Measurements from ENCODE around the gene SLC35D1. TPM values are rescaled to one million over a fixed set of nuclear protein-coding genes. Genes with fewer than 3 reads are reported as not detected.

SLC35D1 gene
- total RNA-seq, 2 experiments from 2014 or later = 11.4 to 12.5 TPM

DNA sequence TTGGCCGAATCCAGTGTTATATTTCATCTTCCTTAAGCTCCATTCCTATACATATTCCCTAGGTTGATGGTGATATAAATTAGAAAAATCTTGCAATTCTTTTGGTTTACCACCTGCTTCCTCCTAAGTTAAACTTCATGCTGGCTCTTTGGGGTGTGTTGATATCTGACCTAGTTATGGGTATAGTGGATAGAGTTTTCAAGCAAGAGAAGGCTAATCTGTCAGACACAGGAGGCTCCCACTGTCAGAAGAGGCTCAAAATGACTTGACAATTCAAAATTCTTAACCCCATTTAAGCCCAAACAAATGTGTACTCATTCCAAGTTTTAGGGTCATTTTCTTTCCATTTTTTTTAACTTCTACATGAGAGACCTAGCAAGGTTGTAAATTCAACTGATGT lies 8.5 kb upstream of the SLC35D1 start:
- Mint-ChIP-seq H3K9me3 (peaks cover 7% of the 10 kb centered on the region), H3K36me3 (ENCODE audit: low read depth) (no peaks in the 10 kb centered on the region), H3K4me1 (no peaks in the 10 kb centered on the region), H3K27me3 (peaks cover 11% of the 10 kb centered on the region), H3K27ac (no peak overlapping the region), H3K4me3 (no peak overlapping the region)
- no peak for DNase-seq
- ChIA-PET POLR2A (no interaction called here), CTCF (no interaction called here)

- H3K9me3 Mint-ChIP-seq = no peaks in the 10 kb centered on the region
- ChIA-PET POLR2A (no interaction called here), CTCF (no interaction called here)
- H3K4me1 Mint-ChIP-seq = no peaks in the 10 kb centered on the region
- no peaks in the 10 kb centered on the region for H3K36me3 Mint-ChIP-seq (ENCODE audit: low read depth)
- H3K27ac Mint-ChIP-seq = no peak overlapping the region
- no peak overlapping the region for H3K4me3 Mint-ChIP-seq
- DNase-seq = no peak
- peaks cover 11% of the 10 kb centered on the region for H3K27me3 Mint-ChIP-seq
Observed at GRCh38 chr1:67061266-67061665, 7.3 kb upstream of the SLC35D1 start.

DNA sequence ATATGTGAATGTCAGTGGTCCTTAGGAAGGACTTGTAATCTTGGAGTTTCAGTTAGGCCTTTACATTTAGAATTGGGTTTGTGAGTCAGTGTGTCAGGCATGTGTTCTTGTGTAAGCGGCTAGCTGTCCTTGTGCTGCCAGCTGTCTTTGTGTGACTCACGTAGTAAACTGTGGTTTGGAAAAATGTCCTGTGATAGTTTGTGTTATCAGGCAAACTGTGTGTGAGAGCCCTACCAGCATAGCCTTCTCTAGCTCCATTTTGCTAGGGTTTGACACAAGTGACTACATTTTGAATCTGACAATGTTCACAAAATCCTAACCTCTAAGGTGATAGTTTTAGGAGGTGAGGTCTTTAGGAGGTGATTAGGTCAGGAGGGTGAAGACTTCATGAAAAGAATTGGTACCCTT lies 6.9 kb upstream of the SLC35D1 start:
- CTCF ChIA-PET = no interaction called here
- H3K27me3 Mint-ChIP-seq = peaks cover 15% of the 10 kb centered on the region
- H3K4me1 Mint-ChIP-seq = no peaks in the 10 kb centered on the region
- POLR2A ChIA-PET = no interaction called here
- H3K4me3 Mint-ChIP-seq = no peak overlapping the region
- no peak for DNase-seq
- H3K27ac Mint-ChIP-seq = no peak overlapping the region
- H3K36me3 Mint-ChIP-seq (ENCODE audit: low read depth) = no peaks in the 10 kb centered on the region
- no peaks in the 10 kb centered on the region for H3K9me3 Mint-ChIP-seq

DNA sequence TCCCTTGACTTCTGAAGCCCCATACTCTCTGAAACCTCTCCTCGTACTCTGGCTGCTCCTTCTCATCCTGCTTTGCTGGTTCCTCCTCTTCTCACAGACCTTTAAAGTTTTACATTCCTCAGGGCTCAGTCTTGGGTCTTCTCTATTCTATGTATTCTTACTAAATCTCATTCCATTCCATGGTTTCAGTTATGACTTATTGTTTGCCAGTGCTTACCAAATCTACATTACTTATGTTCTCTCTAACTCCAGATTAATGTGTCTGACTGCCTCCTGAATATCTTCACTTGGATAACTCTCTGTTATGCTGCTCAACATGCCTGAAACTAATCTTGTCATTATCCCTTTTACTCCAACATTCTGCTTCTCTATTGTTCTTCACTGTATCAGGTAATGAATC lies 5.4 kb upstream of the SLC35D1 start:
- Mint-ChIP-seq H3K4me1 (peaks cover 8% of the 10 kb centered on the region), H3K27me3 (peaks cover 17% of the 10 kb centered on the region), H3K27ac (no peak overlapping the region), H3K9me3 (no peaks in the 10 kb centered on the region), H3K4me3 (no peak overlapping the region), H3K36me3 (ENCODE audit: low read depth) (no peaks in the 10 kb centered on the region)
- POLR2A ChIA-PET = no interaction called here
- CTCF ChIA-PET = no interaction called here
- DNase-seq = no peak

DNA sequence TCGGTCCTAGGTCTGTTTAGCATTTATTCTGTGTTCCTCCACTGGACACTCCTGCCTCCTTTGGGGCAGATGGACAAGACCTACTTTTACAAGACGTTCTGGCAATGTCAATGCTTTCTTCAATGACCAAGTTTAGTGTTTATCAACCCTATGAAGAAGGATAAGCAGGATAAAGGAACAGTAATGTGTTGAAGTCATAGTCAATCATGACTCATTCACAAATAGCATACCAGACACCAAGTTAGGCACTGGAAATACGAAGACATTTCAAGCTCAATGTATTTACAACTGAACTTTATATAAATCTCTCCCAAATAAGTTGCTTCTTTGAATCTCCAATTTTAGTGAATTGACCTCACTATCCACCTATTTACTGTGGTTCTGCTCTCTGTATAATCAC lies 4.8 kb upstream of the SLC35D1 start:
- Mint-ChIP-seq H3K36me3 (ENCODE audit: low read depth) (no peaks in the 10 kb centered on the region), H3K27me3 (peaks cover 14% of the 10 kb centered on the region), H3K27ac (no peak overlapping the region), H3K9me3 (no peaks in the 10 kb centered on the region), H3K4me1 (peaks cover 9% of the 10 kb centered on the region), H3K4me3 (no peak overlapping the region)
- ChIA-PET CTCF (no interaction called here), POLR2A (no interaction called here)
- no peak for DNase-seq

DNA sequence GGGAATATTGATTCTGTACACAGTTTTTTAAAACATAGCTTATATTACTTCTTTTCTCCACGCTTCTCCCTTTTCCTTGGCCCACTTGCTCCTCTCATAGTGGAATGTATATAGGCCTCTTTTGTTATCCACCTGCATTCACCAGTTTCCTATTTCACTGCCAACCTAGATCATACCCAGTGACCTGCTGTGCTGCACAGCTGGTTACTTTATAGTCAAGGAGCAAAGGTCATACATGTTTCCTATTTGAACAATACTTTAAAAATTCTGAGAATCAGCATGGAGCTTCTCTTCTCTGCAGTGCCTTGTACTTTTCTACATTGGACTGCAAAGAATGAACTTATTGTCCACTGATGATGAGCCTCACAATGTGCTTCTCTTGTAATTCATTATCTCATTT lies 4.3 kb upstream of the SLC35D1 start:
- no peak overlapping the region for H3K4me3 Mint-ChIP-seq
- DNase-seq = no peak
- no peak overlapping the region for H3K27ac Mint-ChIP-seq
- no peaks in the 10 kb centered on the region for H3K36me3 Mint-ChIP-seq (ENCODE audit: low read depth)
- ChIA-PET POLR2A (no interaction called here), CTCF (interaction anchor here (0.6 kb wide), 1 partner anchor 35 kb away, joined by 4 read pairs; no protein-coding TSS in a partner anchor)
- H3K4me1 Mint-ChIP-seq = peaks cover 9% of the 10 kb centered on the region
- peaks cover 14% of the 10 kb centered on the region for H3K27me3 Mint-ChIP-seq
- no peaks in the 10 kb centered on the region for H3K9me3 Mint-ChIP-seq

GRCh38 chr1:67053535-67053784 lies 488 bp downstream of the SLC35D1 start:
- no peak for DNase-seq
- CTCF ChIA-PET = interaction anchor here (0.6 to 1.3 kb wide), 4 partner anchors 10 to 1673 kb away, joined by 3 to 4 read pairs (median 3); no protein-coding TSS in a partner anchor
- Mint-ChIP-seq H3K9me3 (no peaks in the 10 kb centered on the region), H3K36me3 (ENCODE audit: low read depth) (peaks cover 19% of the 10 kb centered on the region), H3K4me3 (peak overlapping the region; percentile 81), H3K27ac (peak overlapping the region; percentile 89), H3K27me3 (peaks cover 5% of the 10 kb centered on the region), H3K4me1 (peaks cover 30% of the 10 kb centered on the region)
- POLR2A ChIA-PET = no interaction called here

DNA sequence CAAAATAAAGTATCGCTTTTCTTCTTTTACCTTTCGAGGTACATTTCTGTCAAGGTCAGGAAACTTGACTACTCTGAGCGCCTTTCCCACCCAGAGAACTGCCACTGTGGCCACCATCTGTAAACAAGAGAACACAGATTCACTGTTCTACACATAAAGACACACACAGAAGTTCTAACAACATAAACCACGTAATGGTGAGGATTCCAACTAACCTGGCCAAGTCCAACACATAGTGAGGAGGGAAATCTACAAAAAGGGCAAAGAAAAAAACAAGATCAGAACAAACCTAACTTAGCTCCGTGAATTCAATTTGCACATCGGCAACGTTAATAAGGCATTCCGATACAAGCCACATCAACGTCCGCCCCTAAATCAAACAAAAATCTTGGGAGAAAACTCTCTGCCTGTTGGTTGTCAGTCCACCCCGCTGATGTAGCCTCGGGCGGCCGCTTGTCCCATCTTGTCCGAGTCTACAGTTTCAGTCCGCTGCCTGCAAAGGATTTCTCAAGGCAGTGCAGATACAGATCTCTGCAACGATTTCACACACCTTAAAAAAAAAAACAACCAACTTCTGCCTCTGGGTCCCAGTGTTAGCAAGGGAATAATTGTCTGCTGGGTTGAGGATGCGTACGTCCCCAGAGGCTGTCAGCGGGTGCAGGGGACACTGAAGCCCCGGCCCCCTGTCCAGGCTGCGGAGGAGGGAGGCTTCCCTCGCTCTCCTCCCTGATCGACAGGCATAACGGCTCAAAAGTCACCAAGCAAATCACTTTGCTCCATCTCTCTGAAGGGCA lies 1.0 kb downstream of the SLC35D1 start:
- H3K4me3 Mint-ChIP-seq = peak overlapping the region; percentile 81
- H3K27ac Mint-ChIP-seq = peak overlapping the region; percentile 84
- CTCF ChIA-PET = interaction anchor here (1.1 to 1.2 kb wide), 2 partner anchors 10 to 96 kb away, joined by 3 to 4 read pairs; no protein-coding TSS in a partner anchor
- H3K36me3 Mint-ChIP-seq (ENCODE audit: low read depth) = peaks cover 20% of the 10 kb centered on the region
- H3K4me1 Mint-ChIP-seq = peaks cover 30% of the 10 kb centered on the region
- no peaks in the 10 kb centered on the region for H3K9me3 Mint-ChIP-seq
- POLR2A ChIA-PET = no interaction called here
- DNase-seq = peak; percentile 41
- peaks cover 5% of the 10 kb centered on the region for H3K27me3 Mint-ChIP-seq

- peaks cover 30% of the 10 kb centered on the region for H3K4me1 Mint-ChIP-seq
- peaks cover 5% of the 10 kb centered on the region for H3K27me3 Mint-ChIP-seq
- H3K9me3 Mint-ChIP-seq = no peaks in the 10 kb centered on the region
- no peak overlapping the region for H3K27ac Mint-ChIP-seq
- POLR2A ChIA-PET = no interaction called here
- peaks cover 28% of the 10 kb centered on the region for H3K36me3 Mint-ChIP-seq (ENCODE audit: low read depth)
- DNase-seq = no peak
- CTCF ChIA-PET = interaction anchor here (1.0 to 1.4 kb wide), 3 partner anchors 12 to 450 kb away, joined by 3 to 4 read pairs (median 3); no protein-coding TSS in a partner anchor
- no peak overlapping the region for H3K4me3 Mint-ChIP-seq
Observed at GRCh38 chr1:67051196-67051595, 2.8 kb downstream of the SLC35D1 start.

- H3K4me3 Mint-ChIP-seq = no peak overlapping the region
- H3K4me1 Mint-ChIP-seq = no peaks in the 10 kb centered on the region
- no peaks in the 10 kb centered on the region for H3K27me3 Mint-ChIP-seq
- H3K27ac Mint-ChIP-seq = no peak overlapping the region
- no peaks in the 10 kb centered on the region for H3K9me3 Mint-ChIP-seq
- POLR2A ChIA-PET = interaction anchor here (0.6 kb wide), 1 partner anchor 233 kb away, joined by 4 read pairs; no protein-coding TSS in a partner anchor
- CTCF ChIA-PET = no interaction called here
- peaks cover 61% of the 10 kb centered on the region for H3K36me3 Mint-ChIP-seq (ENCODE audit: low read depth)
- no peak for DNase-seq
Observed at GRCh38 chr1:67044631-67045270, 9.2 kb downstream of the SLC35D1 start.

DNA sequence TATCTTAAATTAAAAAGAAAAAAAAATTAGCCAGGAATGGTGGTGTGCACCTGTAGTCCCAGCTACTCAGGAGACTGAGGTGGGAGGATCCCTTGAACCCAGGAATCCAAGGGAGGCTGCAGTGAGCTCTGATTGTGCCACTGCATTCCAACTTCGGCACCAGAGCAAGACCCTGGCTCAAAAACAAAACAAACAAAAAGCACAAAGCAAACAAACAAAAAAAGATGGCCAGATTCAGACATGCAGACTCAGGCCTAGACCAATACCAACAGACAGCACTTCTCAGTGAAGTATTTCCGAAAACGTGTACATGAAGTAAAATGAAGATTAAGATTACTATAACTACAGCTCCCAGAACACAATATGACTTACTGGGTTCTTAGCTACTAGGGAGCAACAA lies 10.6 kb downstream of the SLC35D1 start:
- ChIA-PET POLR2A (no interaction called here), CTCF (interaction anchor here (1.0 kb wide), 1 partner anchor 11 kb away, joined by 3 read pairs; the partner anchor contains the start of gene SLC35D1)
- no peaks in the 10 kb centered on the region for H3K27me3 Mint-ChIP-seq
- H3K27ac Mint-ChIP-seq = no peak overlapping the region
- H3K36me3 Mint-ChIP-seq (ENCODE audit: low read depth) = peaks cover 62% of the 10 kb centered on the region
- H3K4me1 Mint-ChIP-seq = peaks cover 1% of the 10 kb centered on the region
- DNase-seq = no peak
- H3K4me3 Mint-ChIP-seq = no peak overlapping the region
- H3K9me3 Mint-ChIP-seq = no peaks in the 10 kb centered on the region

DNA sequence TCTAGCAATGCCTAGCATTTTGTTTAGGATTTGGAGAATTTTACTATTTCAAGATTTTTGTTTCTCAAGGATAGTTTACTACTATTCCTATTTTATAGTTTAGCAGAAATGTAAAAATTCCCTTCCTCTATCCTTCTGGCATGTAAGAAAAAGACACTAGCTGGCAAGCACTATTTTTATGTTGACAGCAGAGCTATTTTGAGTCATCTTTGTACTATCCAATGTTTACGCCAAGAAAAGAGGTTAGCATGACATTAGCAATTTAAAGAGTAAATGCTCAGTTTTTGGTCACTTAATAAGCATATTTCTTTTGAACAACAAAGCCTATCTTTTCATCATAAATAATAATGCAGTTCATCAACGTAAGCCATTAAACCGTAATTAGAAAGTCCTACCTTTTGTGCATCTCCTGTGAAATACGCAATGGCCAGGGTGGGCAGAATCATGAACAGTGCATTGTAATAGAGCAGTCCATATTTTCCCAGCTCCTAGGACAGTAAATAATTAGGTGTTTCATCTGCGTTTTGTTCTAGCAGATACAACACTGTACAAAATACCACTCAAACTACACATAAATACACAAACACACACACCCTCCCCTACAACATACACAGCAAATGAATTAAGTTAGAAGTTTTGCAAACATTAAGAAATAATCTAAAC lies 12.0 kb downstream of the SLC35D1 start:
- no peak overlapping the region for H3K27ac Mint-ChIP-seq
- no peaks in the 10 kb centered on the region for H3K9me3 Mint-ChIP-seq
- ChIA-PET CTCF (interaction anchor here (0.7 kb wide), 1 partner anchor 696 kb away, joined by 3 read pairs; no protein-coding TSS in a partner anchor), POLR2A (no interaction called here)
- DNase-seq = no peak
- H3K27me3 Mint-ChIP-seq = no peaks in the 10 kb centered on the region
- H3K4me1 Mint-ChIP-seq = peaks cover 1% of the 10 kb centered on the region
- H3K36me3 Mint-ChIP-seq (ENCODE audit: low read depth) = peaks cover 71% of the 10 kb centered on the region
- no peak overlapping the region for H3K4me3 Mint-ChIP-seq

- Mint-ChIP-seq H3K27me3 (no peaks in the 10 kb centered on the region), H3K4me3 (no peak overlapping the region), H3K36me3 (ENCODE audit: low read depth) (peaks cover 77% of the 10 kb centered on the region), H3K4me1 (peaks cover 1% of the 10 kb centered on the region), H3K9me3 (peaks cover 5% of the 10 kb centered on the region), H3K27ac (no peak overlapping the region)
- CTCF ChIA-PET = no interaction called here
- DNase-seq = no peak
- POLR2A ChIA-PET = no interaction called here
Observed at GRCh38 chr1:67040405-67040804, 13.5 kb downstream of the SLC35D1 start.
